WTC11 (cell line): ENCODE data around the gene NDUFS6. TPM values are rescaled to one million over a fixed set of nuclear protein-coding genes. Genes with fewer than 3 reads are reported as not detected.
A peak's percentile ranks its signal among the peaks of the same experiment; 100 is the strongest.

Experiments used
- ATAC-seq: fragments of 200-7000 bp; cut with Tn5 transposase; 2 replicates; pipeline ENCODE4 v1.10.0; 2021; ENCODE audit warnings: mild to moderate bottlenecking, moderate library complexity
- CTCF ChIA-PET: fragments of 300-600 bp; sonication (Branson Sonifier 250); formaldehyde crosslinking; loops from one replicate; lab custom pipeline; 2021; ENCODE audit warnings: antibody characterized with exemption; lab: Charles Lee
- POLR2A ChIA-PET: fragments of 350-600 bp; sonication (Branson Sonifier 250); formaldehyde crosslinking; loops from one replicate; lab custom pipeline; 2021; ENCODE audit warnings: antibody characterized with exemption; lab: Charles Lee
- DNase-seq: peaks from one replicate; pipeline ENCODE4 v3.0.0; 2021; ENCODE audit warnings: low spot score
- H3K27ac Mint-ChIP-seq: 2 replicates; pipeline ENCODE4 v1.8.0; 2021; ENCODE audit warnings: mixed read lengths
- H3K27me3 Mint-ChIP-seq: 2 replicates; pipeline ENCODE4 v1.8.0; 2021; ENCODE audit warnings: low read depth, mild to moderate bottlenecking, moderate library complexity, mixed read lengths
- H3K36me3 Mint-ChIP-seq: 2 replicates; pipeline ENCODE4 v1.8.0; 2021; ENCODE audit warnings: mixed read lengths
- H3K4me1 Mint-ChIP-seq: 2 replicates; pipeline ENCODE4 v1.8.0; 2022; ENCODE audit warnings: mixed read lengths
- H3K4me3 Mint-ChIP-seq: 2 replicates; pipeline ENCODE4 v1.8.0; 2021; ENCODE audit warnings: mild to moderate bottlenecking, moderate library complexity, mixed read lengths
- H3K9me3 Mint-ChIP-seq: 2 replicates; pipeline ENCODE4 v1.8.0; 2021; ENCODE audit warnings: mixed read lengths
- ATF3 ChIP-seq: sonication (generic); formaldehyde crosslinking; conservative IDR thresholded peaks from 2 replicates; pipeline ENCODE4 v1.8.1; 2022; ENCODE audit warnings: mild to moderate bottlenecking, missing genetic modification reagents
- ATF6 ChIP-seq: sonication (generic); formaldehyde crosslinking; IDR thresholded peaks from 2 replicates; pipeline ENCODE4 v1.8.1; 2023; ENCODE audit warnings: mild to moderate bottlenecking, missing genetic modification reagents
- CDX4 ChIP-seq: fragments of 250-450 bp; sonication (Bioruptor Pico); IDR thresholded peaks from 2 replicates; pipeline ENCODE4 v1.9.0; 2021; ENCODE audit warnings: moderate library complexity, mild to moderate bottlenecking, inconsistent platforms, borderline replicate concordance
- CREB1 ChIP-seq: sonication (generic); formaldehyde crosslinking; IDR thresholded peaks from 2 replicates; pipeline ENCODE4 v1.8.0; 2023; ENCODE audit warnings: mild to moderate bottlenecking, missing genetic modification reagents
- E2F5 ChIP-seq: sonication (generic); formaldehyde crosslinking; IDR thresholded peaks from 2 replicates; pipeline ENCODE4 v1.8.1; 2022; ENCODE audit warnings: mild to moderate bottlenecking, moderate library complexity, missing genetic modification reagents
- EMX1 ChIP-seq: fragments of 250-450 bp; sonication (Bioruptor Pico); IDR thresholded peaks from 2 replicates; pipeline ENCODE4 v1.8.0; 2021; ENCODE audit warnings: mild to moderate bottlenecking
- ERG ChIP-seq: fragments of 250-450 bp; sonication (Bioruptor Pico); IDR thresholded peaks from 2 replicates; pipeline ENCODE4 v1.8.0; 2021; ENCODE audit warnings: mild to moderate bottlenecking
- FOXP1 ChIP-seq: sonication (generic); formaldehyde crosslinking; IDR thresholded peaks from 2 replicates; pipeline ENCODE4 v1.8.0; 2022; ENCODE audit warnings: missing genetic modification reagents, mild to moderate bottlenecking, moderate library complexity, borderline replicate concordance
- NR1H2 ChIP-seq: sonication (generic); formaldehyde crosslinking; IDR thresholded peaks from 2 replicates; pipeline ENCODE4 v1.9.0; 2021; ENCODE audit warnings: mild to moderate bottlenecking, moderate library complexity, missing genetic modification reagents
- PRDM15 ChIP-seq: sonication (generic); formaldehyde crosslinking; IDR thresholded peaks from 2 replicates; pipeline ENCODE4 v1.8.0; 2022; ENCODE audit warnings: missing genetic modification reagents
- SMAD4 ChIP-seq: sonication (generic); formaldehyde crosslinking; IDR thresholded peaks from 2 replicates; pipeline ENCODE4 v1.8.0; 2022; ENCODE audit warnings: mild to moderate bottlenecking, missing genetic modification reagents
- TEAD1 ChIP-seq: sonication (generic); formaldehyde crosslinking; IDR thresholded peaks from 2 replicates; pipeline ENCODE4 v1.8.0; 2022; ENCODE audit warnings: mild to moderate bottlenecking, missing genetic modification reagents
- TEAD4 ChIP-seq: sonication (generic); formaldehyde crosslinking; IDR thresholded peaks from 2 replicates; pipeline ENCODE4 v1.8.0; 2022; ENCODE audit warnings: mild to moderate bottlenecking, missing genetic modification reagents
- USF1 ChIP-seq: sonication (generic); formaldehyde crosslinking; IDR thresholded peaks from 2 replicates; pipeline ENCODE4 v1.8.0; 2022; ENCODE audit warnings: mild to moderate bottlenecking, missing genetic modification reagents
- ZMAT4 ChIP-seq: fragments of 250-450 bp; sonication (Bioruptor Pico); IDR thresholded peaks from 2 replicates; pipeline ENCODE4 v1.9.0; 2021; ENCODE audit warnings: mild to moderate bottlenecking
- ZNF138 ChIP-seq: sonication (generic); formaldehyde crosslinking; conservative IDR thresholded peaks from 2 replicates; pipeline ENCODE4 v1.8.1; 2022; ENCODE audit warnings: mild to moderate bottlenecking, moderate library complexity, missing genetic modification reagents
- ZNF232 ChIP-seq: sonication (generic); formaldehyde crosslinking; IDR thresholded peaks from 2 replicates; pipeline ENCODE4 v1.8.0; 2022; ENCODE audit warnings: mild to moderate bottlenecking, missing genetic modification reagents
- ZNF512 ChIP-seq: sonication (generic); formaldehyde crosslinking; IDR thresholded peaks from 2 replicates; pipeline ENCODE4 v1.8.1; 2022; ENCODE audit warnings: missing genetic modification reagents, borderline replicate concordance
- ZSCAN18 ChIP-seq: fragments of 250-450 bp; sonication (Bioruptor Pico); IDR thresholded peaks from 2 replicates; pipeline ENCODE4 v2.1.2; 2022; ENCODE audit warnings: mild to moderate bottlenecking, moderate library complexity
- total RNA-seq: library from RNA; stranded (reverse); gene quantifications from 3 replicates; pipeline ENCODE4 v1.2.3, GENCODE V29; 2021

The NDUFS6 gene
- total RNA-seq, 1 experiment from 2014 or later, result 84.3 TPM

GRCh38 chr5:1799602-1800471 is 1.4 kb upstream of the NDUFS6 start, which contains the start of gene MRPL36 (continued):
- TF ChIP-seq ZNF512 (CRISPR knock-in tag), result no peak
- no peak for TF ChIP-seq ATF6 (CRISPR knock-in tag)
- no peak for TF ChIP-seq ZSCAN18 (CRISPR knock-in tag)
- no peak for TF ChIP-seq ATF3
- TF ChIP-seq FOXP1 (CRISPR knock-in tag), result no peak
- 0 out of 2 replicates have a peak, but pooled peaks have one; percentile 25 for TF ChIP-seq CREB1 (CRISPR knock-in tag)
- TF ChIP-seq ZMAT4, result no peak
- TF ChIP-seq TEAD1 (CRISPR knock-in tag), result no peak
- TF ChIP-seq ZNF138, result no peak
- TF ChIP-seq ZNF232 (CRISPR knock-in tag), result peak; percentile 87; the same call in 1 of the 2 replicates
- no peak for TF ChIP-seq SMAD4
- TF ChIP-seq TEAD4 (CRISPR knock-in tag), result no peak
- TF ChIP-seq EMX1 (CRISPR knock-in tag), result no peak

- ATAC-seq, result peak; percentile 33
- Mint-ChIP-seq H3K4me3 (peak overlapping the region; percentile 99), H3K4me1 (peaks cover 18% of the 10 kb centered on the region), H3K9me3 (no peaks in the 10 kb centered on the region), H3K27ac (peak overlapping the region; percentile 100), H3K36me3 (peaks cover 52% of the 10 kb centered on the region), H3K27me3 (no peaks in the 10 kb centered on the region)
- CTCF ChIA-PET, result interaction anchor here (0.7 to 2.0 kb wide), 5 partner anchors 9 to 155 kb away, joined by 3 to 15 read pairs (median 3); no protein-coding TSS in a partner anchor
- no peak for DNase-seq
- POLR2A ChIA-PET, result interaction anchor here (0.6 to 1.2 kb wide), 4 partner anchors 10 to 87 kb away, joined by 3 to 4 read pairs (median 3); no protein-coding TSS in a partner anchor
- TF ChIP-seq PRDM15 (peak; percentile 9), USF1 (CRISPR knock-in tag) (peak; percentile 83), CDX4 (CRISPR knock-in tag) (no peak), ZMAT4 (no peak), E2F5 (no peak), ERG (CRISPR knock-in tag) (no peak), NR1H2 (CRISPR knock-in tag) (no peak)
Measured at GRCh38 chr5:1800472-1801221, 560 bp upstream of the NDUFS6 start.
